ENCODE results near the gene TCP11.

The TCP11 gene

DNA sequence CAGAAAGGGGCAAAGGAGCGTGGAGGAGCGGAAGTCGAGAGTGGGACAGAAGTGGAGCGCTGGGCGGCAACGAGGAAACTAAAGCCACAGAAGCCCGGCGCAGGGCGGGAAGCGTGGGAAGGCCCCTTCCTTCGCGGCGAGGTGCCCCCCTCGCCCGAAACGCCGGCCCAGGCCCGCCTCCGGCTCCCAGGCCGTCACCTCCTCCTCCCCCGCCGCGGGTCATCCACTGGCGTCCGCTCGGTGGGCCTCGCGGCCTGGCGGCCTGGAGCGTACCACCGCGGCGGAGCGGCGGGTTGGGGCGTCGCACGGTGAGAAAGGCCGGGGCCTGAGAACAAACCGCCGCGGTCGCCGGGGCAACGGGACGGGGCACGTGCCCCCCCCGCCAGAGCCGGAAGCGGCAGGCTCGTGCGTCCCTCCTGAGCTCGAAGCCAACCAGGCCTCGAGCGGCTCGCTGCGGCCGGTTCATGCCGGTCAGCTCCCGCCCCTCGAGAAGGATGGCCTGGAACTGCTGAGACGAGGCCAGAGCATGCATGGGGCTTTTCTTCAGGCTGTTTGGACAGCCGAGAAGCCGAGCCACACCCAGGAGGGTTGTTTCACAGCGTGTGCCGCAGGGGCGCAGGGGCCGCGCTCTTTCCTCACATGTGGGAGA, at the start of gene TCP11:
Gene TCP11, minus strand, starts transcription at position 333 of the 649 bp plus-strand sequence. CDS start 469 bp downstream, outside the sequence.
- Histone ChIP-seq H3K4me3 (peak within 1 kb of the TSS in 5 of 7 experiments; percentile 10 to 21 (median 16)), H3K27ac (peak within 1 kb of the TSS in 3 of 21 experiments; percentile 3 to 31 (median 5))

DNA sequence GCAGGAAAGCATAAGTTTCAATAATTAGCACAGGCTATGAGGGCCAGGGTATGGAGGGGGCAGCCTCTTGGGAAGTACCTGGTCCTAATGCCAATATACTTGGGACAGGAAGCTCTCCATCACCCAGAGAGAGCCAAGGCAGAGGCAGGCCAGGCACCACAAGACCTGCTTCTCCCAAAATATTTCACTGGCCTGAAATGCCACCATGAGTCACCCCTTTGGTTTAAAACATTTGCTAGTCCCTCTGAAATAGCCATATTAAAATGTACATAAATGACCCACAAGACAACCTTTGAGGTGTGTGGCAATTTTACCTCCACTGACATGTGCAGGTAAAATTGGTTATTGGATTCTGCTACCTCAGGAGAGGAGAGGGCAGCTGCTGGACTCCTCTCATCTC, 49.2 kb upstream of the TCP11 start:
- Histone ChIP-seq H3K4me3 (no peak overlapping the region), H3K27ac (no peak overlapping the region)

DNA sequence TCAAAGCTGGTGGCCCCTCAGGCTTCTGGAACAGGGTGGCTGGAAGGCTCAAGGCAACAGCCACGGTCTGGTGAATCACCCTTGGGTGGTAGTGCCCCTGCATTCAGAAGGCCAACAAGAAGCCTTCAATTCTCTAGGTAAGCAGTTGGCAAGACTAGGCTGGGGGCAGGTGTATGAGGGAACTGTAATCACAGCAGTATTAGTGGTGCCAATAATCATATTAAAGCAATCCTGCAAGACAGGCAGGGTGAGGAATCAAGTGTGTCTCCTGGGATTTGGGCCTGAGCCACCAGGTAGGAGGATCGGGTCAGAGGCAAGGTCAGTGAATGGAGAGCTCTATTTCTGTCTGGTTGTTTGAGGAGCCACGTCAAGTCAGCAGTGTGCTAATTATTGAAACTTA, 47.7 kb upstream of the TCP11 start:
- Histone ChIP-seq H3K4me3 (no peak overlapping the region), H3K27ac (no peak overlapping the region)

DNA sequence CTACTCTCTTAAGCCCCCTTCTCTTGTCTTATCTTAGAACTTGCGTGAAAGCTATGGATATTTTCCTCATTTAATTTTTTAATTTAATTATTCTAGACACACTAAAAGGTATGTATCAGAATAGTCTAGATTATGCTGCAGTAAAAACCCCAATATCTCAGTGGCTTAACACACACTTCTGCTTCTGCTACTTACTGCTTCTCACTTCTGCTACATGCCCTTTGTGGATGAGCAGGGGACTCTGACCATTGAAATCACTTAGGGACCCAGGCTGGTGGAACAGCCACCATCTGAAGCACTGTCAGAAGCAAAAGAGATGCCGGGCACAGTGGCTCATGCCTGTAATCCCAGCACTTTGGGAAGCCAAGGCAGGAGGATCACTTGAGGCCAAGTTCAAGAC, 45.4 kb upstream of the TCP11 start:
- Histone ChIP-seq H3K27ac (no peak overlapping the region), H3K4me3 (no peak overlapping the region)

DNA sequence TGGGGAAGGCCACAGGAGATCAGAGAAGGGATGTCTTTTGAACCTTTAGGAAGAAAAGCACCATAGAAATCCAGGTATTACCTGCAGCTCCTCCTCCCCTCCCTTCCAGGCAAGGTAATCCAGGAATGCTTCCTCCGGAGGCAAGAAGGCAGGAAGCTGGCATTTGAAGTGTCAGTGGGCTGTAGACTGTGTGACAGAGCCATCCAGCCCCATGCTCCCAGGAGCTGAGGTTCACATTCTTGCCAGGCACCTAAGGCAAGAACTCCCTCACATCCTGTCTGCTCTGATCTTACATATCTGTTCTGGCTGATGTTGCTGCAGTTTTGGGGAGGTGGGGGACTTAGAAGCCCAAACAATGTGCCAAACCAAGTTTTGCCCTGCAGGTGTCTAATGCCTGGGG, 44.8 kb upstream of the TCP11 start:
- H3K27ac ChIP-seq, result no peak overlapping the region
- H3K4me3 ChIP-seq, result no peak overlapping the region

DNA sequence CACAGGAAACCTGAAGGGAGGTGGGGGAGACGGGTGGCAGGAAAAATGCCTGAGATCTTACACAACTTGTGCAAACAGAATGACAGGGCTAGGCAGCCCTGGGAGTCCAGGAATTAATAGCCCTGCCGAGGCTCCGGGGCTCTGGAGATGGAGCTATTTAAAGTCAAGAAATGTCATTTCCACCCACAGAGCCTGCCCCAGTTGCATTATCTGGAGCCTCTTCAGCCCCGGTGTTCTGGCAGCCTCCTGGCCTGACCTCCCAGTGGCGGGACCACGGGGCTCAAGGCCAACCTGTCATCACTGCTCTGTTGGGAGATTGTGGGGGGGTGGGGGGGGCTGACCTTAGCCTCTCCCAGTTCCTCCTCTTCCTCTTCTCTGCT, 44.2 kb upstream of the TCP11 start:
- H3K27ac ChIP-seq, result no peak overlapping the region
- no peak overlapping the region for H3K4me3 ChIP-seq

DNA sequence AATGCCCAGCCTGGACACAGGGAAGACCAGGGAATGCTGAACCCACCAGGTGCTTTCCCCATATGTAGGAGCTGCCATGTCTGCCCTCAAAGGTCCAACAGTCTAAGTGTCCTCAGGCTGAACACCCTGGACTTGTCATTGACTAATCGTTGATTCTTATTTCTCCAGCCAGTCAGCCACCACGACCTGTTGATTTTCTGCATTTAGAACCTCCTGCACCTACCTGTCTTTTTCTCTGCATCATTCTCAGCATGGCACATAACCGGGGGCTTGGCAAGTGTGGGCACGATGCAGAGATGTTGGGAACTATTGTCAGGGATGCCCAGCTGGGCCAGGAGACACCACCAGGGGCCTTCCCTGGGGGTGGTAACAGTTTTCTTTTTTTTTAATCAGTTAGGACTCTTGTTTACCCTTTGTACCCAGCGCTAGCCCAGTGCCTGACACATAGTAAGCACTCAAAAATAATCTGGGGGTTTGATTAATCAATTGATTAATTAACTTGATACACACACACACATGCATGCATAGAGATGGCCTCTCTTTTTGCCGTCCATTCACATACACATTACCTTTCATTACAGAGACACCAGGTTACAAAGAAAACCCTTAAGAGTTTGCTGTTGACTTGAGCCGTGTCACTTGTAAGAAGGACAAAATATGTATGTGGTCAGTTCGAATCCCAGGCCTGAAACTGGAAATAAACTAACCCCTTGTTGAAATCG, 43.6 kb upstream of the TCP11 start:
- Histone ChIP-seq H3K4me3 (no peak overlapping the region), H3K27ac (no peak overlapping the region)

DNA sequence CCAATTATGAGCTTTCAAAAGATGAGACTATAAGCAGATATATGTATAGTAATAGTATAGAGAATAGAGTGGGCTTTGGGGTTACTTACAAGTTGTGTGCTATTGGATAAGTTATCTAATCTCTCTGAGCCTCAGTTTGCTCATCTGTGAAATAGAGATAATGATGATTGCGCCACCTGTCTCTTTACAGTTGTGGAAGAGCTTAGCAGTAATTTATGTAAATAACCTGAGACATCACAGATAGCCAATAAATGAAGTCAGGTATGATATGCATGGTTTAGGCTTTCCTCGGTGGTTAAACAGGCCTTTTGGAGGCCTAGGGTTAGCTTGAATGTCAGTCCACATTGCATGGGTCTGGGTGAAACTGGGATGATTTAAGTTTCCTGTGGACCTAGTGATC, 42.8 kb upstream of the TCP11 start:
- H3K4me3 ChIP-seq, result no peak overlapping the region
- H3K27ac ChIP-seq, result no peak overlapping the region

DNA sequence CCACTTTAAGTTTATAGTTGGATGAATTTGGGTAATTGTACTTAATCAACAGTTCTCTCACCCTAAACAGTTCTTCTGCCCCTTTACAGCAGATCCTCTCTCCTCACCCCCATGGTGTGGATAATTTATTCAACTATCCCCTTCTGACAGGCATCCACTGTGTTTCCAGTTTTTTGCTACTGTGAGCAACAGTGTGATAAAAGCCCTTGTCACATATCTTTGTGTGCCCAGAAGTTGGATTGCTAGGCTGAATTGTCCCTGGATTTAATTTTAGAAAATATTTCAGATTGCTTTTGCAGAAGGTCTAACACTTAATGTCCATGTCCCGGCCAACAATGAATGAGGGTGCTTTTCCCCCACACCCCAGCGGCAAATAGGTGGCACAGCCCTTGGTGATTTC, 42.1 kb upstream of the TCP11 start:
- no peak overlapping the region for H3K27ac ChIP-seq
- no peak overlapping the region for H3K4me3 ChIP-seq

DNA sequence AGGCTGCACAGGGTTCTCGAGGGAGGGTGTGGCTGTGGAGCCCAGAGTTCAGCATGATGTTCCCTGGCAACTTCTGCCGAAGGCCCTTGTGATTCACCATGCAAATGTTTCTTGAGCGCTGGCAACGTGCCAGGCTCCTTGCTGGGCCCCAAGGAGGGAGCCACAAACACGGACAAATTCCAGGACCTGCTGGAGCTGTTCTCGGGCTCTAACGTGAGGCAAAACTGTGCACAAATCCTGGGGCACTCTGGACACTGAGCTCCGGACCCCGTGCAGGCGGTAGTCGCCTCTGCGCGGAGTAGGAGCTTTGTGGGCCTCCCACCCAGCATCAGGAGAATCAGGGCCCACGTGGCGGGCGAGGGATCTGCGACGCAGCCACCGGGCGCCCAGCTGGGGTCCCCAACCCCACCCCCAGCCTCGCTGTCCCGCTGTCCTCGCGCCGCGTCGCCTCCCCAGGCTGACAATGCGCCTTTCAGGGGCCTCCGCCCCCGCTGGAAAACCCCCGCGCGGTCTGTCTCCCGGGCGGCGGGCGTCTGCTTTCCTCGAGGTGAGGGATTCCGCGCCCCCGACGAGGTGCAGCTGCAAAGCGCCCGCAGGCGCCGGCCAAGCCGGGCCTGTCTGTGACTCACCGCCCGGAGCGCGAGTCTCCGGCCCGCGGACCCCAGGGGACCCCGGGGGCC, 40.9 kb upstream of the TCP11 start:
- peak overlapping the region in 5 of 21 experiments; percentile 2 to 61 (median 38) for H3K27ac ChIP-seq
- H3K4me3 ChIP-seq, result peak overlapping the region in 2 of 7 experiments; percentile 15 to 27

DNA sequence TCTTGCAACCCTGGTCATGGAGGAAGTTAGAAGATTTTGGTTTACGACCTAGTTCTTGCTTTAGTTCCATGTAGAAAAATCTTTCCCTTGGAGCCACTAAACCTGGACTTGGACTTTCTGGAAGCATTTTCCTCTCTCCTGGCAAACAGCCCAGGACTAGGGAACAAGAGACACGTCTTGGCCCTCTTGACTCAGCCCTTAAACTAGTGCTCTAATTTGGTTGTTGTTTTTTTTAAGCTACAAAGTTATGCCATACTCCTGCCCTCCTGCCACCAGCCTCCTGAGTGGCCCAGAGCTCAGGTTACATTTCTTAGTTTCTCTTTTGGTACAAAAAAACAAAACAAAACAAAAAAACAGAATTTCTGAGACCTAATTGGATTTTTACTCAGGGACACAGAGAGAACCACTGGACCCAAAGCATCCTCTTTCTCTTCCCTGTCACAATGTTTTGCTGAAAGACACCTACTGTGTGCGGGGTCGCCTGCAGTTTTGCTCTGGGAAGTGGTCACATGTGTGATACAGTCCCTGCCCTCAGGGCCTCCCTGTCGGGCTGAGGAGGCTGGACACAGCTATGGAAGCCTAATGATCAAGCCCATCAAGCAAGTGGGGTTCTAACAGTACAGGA, 40.3 kb upstream of the TCP11 start:
- Histone ChIP-seq H3K27ac (peak overlapping the region in 5 of 21 experiments; percentile 2 to 59 (median 27)), H3K4me3 (no peak overlapping the region)

DNA sequence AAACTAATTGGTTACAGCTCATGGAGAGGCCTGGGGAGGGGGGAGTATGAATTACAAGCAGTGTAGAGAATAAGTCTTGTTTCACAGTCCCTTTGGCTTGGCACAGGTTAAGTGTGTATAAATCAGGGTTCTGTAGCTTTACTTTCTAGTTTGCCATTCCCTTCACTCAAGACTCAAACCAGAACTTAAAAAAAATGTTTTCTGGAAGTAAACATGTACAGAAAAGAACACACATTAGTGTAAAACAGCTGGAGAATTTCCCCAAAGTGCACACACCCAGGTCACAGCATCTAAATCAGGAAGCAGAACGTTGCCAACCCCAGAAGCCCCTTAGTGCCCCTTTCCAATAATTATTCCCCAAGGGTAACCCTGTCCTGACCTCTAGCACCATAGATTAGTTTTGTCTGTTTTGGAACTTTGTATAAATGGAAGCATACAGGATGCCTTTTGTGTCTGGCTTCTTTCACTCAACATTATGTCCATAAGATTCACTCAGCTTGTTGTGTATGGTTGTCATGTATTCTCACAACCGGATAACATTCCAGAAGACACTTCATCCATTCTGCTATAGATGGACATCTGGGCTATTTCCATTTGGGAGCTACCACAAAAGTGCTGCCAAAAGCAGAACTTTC, 38.9 kb upstream of the TCP11 start:
- Histone ChIP-seq H3K27ac (no peak overlapping the region), H3K4me3 (no peak overlapping the region)

DNA sequence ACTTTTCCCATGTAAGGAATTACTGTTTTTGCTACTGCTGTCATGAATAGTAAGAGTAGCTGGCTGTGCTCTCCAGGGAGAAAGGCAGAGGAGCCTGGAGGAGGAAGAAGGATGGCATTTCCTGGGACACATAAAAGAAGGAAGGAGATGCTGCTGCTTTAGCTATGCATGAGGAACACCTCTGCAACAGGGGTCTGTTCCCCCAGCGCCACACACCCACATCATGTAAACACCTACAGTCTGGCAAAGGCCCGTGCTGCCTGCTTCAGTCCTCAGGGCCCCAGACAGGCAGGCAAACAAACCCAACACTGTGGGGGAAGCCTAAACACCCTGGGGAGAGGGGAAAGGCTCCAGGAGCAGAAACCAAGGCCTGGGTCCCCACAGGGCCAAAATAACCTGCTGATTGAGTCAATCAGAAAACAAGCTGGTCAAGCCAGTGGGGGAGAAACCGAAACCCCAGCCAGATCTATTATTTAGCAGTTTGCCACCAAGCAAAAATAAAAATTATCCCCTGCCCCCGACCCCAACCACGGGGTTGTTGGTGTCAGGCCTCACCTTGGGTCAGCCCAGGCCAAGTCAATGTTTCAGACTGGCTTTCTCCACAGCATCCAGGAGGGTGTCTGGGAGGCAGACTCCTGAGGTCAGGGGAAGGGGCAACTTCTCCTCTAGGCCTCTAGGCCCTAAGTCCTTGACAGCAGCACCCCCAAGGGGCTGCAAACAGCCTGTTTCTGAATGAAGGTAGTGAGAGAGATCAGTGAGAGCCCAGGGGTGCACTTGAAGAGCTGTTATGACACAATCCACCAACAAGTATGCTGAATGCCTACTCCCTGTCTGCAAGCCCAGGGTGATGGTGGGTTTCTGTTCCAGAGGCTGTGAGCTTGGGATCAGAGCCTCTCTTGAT, 38.0 kb upstream of the TCP11 start:
- Histone ChIP-seq H3K27ac (no peak overlapping the region), H3K4me3 (no peak overlapping the region)

DNA sequence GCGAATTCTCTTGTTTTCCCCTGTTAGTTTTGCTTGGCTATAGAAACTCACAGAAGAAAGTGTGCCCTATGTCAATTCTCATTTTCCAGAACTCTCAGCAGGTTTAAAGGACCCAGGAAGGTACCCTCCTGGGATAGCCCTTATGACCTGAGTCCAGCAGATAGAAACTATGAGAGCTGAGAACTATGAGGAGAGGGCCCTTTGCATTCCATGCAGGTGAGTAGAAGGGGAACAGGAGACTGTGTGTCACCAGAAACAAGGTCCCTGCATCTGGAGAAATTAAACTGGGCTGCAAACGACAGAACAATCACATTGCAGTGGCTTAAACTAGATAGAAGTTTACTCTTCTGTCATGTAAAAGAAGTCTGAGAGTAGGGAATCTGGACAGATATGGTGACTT, 36.9 kb upstream of the TCP11 start:
- Histone ChIP-seq H3K4me3 (no peak overlapping the region), H3K27ac (no peak overlapping the region)

DNA sequence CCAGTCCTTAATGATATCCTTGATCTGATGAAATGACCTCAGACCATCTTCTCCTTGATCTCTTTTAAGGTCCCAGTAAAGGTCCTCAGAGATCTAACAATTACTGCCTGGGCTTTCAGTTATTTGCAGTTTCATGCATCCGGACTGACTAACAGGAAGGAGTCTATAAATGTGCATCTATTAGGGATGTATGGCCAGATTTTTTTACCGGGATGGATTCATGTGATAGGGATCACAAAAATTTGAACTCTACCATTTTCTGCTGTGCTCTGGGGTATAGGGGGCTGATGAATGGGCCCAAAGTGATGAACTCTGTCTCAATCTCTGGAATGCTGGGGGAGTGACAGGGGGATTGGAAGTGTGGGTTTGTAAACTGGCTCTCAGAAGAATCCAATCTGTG, 36.5 kb upstream of the TCP11 start:
- Histone ChIP-seq H3K27ac (no peak overlapping the region), H3K4me3 (no peak overlapping the region)

DNA sequence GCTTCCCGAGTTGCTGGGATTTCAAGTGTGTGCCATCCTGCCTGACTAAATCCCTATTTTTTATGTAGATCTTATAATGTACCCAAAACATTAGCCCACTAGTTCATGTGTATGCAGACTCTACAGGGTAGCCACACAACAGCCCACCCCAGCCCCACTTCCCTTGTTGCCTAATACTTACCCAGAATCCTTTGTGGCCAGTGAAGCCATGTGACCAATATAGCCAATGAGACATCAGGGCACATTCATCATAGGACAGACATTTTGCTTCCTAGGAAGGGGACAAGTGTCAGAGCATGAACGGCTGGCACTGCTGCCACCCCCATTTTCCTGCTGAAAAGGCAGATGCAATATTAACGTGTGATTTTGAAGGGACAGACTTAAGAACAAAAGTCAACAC, 36.0 kb upstream of the TCP11 start:
- no peak overlapping the region for H3K27ac ChIP-seq
- H3K4me3 ChIP-seq, result no peak overlapping the region

DNA sequence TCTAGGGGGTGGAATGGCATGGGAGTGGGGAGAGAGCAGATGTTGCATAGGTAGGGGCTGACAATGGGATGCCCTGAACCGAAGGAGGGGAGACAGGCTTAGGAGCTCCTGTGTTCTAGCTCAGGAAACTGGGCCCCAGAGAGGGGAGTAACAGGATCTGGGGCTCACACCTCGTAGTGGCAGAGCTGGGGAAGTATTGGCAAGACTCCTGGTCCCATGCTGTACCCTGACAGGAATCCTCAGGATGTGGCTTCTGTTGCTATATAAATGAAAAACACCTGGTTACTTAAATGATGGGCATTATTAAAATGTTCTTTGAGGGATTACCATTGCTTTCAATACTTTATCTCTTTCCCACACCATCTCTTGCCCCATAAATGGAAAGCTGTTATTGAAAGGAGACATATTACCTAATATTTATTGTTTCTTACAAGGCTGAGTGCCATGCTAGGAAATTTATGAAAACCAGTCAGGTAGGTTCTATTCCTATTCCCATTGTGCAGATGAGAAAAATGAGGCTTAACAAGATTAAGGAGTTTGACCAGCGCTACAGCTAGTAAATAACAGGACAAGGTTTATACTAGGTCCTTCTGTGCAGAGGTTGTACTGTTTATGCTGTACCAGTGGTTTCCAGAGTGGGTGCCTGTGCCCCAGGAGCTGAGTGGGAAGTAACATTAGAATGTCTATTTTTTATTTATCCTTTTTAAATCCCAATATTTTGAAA, 35.3 kb upstream of the TCP11 start:
- Histone ChIP-seq H3K27ac (no peak overlapping the region), H3K4me3 (no peak overlapping the region)

DNA sequence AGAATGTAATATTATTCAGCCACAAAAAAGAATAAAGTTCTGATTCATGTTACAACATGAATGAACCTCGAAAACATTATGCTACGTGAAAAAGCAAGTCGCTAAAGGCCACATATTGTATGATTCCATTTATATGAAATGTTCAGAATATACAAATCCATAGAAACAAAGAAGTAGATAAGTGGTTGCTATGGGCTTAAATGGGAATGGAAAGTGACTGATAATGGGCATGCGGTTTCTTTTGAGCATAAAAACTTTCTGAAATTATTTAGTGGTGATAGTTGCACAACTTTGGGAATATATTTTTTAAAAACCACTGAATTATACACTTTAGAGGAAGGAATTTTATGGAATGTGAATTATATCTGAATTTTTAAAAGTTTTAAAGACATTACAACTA, 33.4 kb upstream of the TCP11 start:
- Histone ChIP-seq H3K27ac (no peak overlapping the region), H3K4me3 (no peak overlapping the region)

DNA sequence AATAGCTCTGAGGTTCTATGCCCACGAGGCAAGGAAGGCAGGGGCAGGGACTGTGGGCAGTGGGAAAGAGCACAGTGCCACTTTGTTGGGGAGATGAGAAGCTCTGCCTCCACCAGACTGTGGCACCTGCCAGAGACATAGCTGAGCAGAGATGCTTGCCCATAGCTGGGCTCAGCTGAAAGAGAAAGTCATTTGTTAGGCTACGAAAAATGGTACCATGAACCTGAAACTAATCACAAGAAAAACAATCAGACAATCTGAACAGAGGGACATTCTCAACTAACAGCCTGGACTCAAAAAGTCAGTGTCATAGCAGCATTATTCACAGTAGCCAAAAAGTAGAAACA, 32.9 kb upstream of the TCP11 start:
- no peak overlapping the region for H3K4me3 ChIP-seq
- no peak overlapping the region for H3K27ac ChIP-seq
